ENCODE results near the gene LONRF2.

Gene LONRF2

DNA sequence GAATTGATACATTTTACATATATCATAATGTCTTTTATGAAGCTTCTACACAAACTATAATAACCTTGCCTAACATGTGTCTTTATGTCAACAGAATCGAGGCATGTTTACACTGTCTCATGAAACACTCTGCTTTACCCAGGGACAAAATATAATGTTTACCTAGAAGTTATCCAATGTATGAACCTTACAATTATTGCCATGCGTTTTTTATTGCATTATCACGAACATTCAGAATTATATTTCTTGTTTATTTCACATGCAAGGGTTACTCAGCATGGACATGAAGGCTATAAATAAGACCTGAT, 19.8 kb downstream of the LONRF2 start:
- TF ChIP-seq, protein P1, sequence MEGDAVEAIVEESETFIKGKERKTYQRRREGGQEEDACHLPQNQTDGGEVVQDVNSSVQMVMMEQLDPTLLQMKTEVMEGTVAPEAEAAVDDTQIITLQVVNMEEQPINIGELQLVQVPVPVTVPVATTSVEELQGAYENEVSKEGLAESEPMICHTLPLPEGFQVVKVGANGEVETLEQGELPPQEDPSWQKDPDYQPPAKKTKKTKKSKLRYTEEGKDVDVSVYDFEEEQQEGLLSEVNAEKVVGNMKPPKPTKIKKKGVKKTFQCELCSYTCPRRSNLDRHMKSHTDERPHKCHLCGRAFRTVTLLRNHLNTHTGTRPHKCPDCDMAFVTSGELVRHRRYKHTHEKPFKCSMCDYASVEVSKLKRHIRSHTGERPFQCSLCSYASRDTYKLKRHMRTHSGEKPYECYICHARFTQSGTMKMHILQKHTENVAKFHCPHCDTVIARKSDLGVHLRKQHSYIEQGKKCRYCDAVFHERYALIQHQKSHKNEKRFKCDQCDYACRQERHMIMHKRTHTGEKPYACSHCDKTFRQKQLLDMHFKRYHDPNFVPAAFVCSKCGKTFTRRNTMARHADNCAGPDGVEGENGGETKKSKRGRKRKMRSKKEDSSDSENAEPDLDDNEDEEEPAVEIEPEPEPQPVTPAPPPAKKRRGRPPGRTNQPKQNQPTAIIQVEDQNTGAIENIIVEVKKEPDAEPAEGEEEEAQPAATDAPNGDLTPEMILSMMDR (IDR thresholded peaks at IDR 0.05; ENCODE audit: control insufficient read depth, extremely low read depth, insufficient read depth): no peak
- peak; percentile 48 for DNase-seq (ENCODE audit: low read depth)
- peak overlapping the region; percentile 13; the same call in 1 of the 2 replicates for H3K4me3 ChIP-seq (ENCODE audit: low read depth, low read length)

DNA sequence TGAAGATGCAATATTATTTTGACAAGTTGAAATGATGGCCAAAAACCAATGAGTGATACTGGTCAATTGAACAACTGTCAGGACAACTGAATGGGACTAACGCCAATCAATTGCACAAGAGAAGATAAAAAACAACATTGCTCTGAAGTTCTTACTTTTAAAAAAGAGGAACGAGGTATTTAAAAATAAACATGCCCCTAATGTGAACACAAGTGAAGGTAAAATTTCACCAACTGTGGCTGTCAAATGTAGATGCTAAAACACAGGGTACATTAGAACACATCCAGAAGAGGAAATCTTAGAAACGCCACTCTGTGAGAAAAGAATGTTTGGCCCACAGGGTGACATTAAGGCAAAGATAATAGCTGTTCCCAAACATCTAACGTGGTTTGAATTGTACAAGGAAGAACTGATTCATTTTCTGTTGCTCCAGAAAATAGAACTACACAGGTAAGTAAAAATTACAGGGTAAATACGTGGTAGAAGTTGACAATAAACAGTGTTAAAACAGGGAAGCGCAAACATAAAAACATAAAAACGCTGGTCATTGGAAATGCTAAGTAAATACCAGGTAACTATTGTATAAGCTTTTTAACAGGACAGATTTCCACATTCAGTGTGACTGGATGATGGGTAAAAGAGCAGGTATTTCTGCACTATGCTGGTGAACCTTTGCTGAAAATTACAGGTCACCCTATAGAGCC, 20.3 kb downstream of the LONRF2 start:
- no peak overlapping the region; the same call in 1 of the 2 replicates for H3K4me3 ChIP-seq (ENCODE audit: low read depth, low read length)
- TF ChIP-seq, protein P1 (IDR thresholded peaks at IDR 0.05; ENCODE audit: control insufficient read depth, extremely low read depth, insufficient read depth): no peak
- DNase-seq (ENCODE audit: low read depth): no peak

DNA sequence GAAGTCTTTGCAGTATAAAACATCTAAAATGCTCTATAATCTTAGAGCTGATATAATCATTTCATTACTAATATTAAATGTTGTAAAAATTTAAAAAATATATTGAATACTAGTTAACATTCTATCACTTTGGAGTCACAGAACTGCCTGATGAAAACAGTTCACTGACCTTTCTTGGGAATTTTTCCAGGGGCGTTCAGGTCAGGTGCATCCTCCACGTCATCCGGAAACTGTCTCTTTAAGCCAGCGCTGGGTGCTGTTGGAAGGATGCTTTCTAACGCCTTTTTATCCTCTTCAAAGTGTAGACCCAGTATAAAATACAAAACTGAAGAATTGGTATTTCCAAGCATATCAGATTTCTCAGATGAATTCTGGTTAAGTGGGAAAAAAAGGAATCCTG, 22.8 kb downstream of the LONRF2 start:
- no peak overlapping the region for H3K4me3 ChIP-seq (ENCODE audit: low read depth, low read length)
- TF ChIP-seq, protein P1 (IDR thresholded peaks at IDR 0.05; ENCODE audit: control insufficient read depth, extremely low read depth, insufficient read depth): no peak
- no peak for DNase-seq (ENCODE audit: low read depth)

DNA sequence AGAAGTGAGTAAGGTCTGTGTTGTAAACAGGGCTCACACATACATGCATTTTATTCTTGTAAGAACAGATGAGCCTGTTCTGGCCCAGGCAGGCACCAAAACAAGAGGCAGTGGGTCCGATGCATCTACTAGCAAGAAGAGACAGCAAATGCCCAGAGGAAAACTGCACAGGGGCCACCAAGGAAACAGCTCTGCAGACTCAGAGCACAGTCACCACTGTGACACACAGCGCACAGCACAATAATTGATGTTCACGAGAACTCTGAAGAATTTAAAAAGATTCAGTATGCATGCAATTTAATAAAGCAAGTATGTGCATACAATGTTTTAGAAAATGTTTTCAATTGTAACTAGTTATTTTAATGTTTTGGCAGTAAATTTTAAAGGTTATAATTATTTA, 24.8 kb downstream of the LONRF2 start:
- H3K4me3 ChIP-seq (ENCODE audit: low read depth, low read length): no peak overlapping the region
- DNase-seq (ENCODE audit: low read depth): no peak
- TF ChIP-seq, protein P1 (IDR thresholded peaks at IDR 0.05; ENCODE audit: control insufficient read depth, extremely low read depth, insufficient read depth): no peak

DNA sequence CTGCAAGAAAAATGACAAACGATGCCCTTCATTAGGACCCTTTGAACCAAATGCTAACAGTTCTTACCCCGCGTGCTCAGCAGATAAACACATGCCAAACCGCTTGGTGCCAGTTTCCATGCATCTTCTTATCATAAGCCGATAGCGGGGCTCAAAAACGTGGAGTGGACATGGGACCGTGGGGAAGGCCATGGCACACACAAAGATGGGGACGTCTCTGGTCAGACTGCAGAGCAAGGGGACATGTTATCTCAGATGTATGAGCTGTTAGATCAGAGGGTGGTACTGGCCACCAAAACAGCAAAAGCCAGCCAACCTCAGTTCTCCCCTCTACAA, 28.2 kb downstream of the LONRF2 start:
- TF ChIP-seq, protein P1 (IDR thresholded peaks at IDR 0.05; ENCODE audit: control insufficient read depth, extremely low read depth, insufficient read depth): no peak
- no peak overlapping the region for H3K4me3 ChIP-seq (ENCODE audit: low read depth, low read length)
- no peak for DNase-seq (ENCODE audit: low read depth)

- TF ChIP-seq, protein P1 (IDR thresholded peaks at IDR 0.05; ENCODE audit: control insufficient read depth, extremely low read depth, insufficient read depth): no peak
- no peak overlapping the region for H3K4me3 ChIP-seq (ENCODE audit: low read depth, low read length)
- no peak for DNase-seq (ENCODE audit: low read depth)
Observed at GRCh38 chr2:100293341-100294161, 28.8 kb downstream of the LONRF2 start.

All from LNCaP clone FGC (cell line).